Measurements from ENCODE around the gene BEND7.

BEND7 gene

DNA sequence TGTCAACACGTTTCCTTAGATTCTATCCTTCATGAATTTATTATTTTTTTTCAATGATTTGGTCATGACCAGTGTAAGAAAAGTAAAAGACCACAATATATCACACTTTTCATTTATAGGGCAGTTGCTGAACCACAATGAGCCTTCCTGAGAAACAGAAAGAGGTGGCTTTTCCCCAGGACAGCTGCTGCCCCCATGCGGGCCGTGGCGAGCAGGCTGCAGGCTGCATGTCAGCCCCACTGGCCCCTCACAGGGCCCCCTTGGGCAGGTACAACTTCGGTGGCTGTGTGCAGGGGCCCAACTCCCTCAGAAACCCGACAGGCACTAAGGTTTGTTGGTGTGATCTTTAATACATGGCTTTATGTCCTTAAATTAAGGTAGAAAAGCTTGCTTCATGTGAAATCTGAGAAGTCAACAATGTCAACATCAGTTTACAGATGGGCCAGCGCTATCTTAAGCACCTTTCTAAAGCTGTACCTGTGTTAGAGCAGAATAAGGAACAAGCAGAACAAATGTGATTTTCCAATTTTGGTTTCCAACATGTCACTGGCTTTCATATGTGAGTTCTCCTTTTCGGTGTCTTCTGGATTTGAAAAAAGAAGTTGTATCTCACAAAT is 10.6 kb downstream of the BEND7 start:
- no peak for DNase-seq

DNA sequence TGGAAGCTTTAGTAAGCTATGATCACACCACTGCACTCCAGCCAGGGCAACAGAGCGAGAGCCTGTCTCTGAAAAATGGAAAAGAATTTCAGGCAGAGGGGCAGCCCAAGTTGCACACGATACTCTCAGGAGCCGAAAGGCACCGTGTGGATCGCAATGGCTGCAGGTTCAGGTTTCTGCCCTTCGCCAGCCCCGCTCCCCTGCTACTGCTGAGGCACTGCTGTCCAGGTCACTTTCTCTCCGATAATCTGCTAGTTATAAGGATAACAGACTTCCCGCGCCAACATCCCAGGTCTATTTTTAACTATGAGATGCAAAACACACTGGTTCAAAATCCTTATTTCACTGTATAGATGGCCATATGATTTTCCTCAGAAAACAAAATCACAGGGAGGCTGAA is 11.1 kb downstream of the BEND7 start:
- no peak for DNase-seq

DNA sequence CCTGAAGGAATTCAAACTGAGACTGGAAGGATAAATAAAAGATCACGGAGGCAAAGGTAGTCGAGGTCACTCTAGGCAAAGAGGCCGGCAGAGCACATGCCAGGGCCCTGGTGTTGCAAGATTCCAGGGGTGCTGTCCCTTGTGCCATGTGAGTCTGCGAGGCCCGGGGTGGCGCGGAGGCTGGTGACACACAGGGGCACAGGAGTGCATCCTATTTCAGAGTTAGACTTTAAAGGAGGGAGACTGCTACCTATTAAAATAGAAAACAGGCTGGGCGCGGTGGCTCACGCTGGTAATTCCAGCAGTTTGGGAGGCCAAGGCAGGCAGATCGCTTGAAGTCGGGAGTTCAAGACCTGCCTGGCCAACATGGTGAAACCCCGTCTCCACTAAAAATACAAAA is 12.6 kb downstream of the BEND7 start:
- DNase-seq, result no peak

DNA sequence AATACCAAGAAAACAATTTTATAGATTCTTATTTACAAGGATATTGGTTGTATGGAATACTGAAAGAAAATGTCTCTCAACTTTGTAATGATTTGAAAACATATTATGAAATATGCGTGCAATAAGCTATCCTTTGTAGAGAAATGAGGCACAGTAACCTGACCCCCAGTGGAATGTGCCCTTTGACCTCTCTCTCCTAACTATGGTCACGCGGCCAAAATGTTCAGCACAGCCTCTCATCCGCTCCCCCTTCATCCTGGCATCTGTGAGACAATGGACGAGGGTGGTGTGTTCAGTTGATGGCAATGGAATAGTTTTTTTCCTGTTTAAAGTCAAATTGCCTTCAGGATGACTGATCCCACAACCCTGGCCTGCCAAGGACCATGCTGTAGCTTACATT is 13.3 kb downstream of the BEND7 start:
- DNase-seq, result no peak

DNA sequence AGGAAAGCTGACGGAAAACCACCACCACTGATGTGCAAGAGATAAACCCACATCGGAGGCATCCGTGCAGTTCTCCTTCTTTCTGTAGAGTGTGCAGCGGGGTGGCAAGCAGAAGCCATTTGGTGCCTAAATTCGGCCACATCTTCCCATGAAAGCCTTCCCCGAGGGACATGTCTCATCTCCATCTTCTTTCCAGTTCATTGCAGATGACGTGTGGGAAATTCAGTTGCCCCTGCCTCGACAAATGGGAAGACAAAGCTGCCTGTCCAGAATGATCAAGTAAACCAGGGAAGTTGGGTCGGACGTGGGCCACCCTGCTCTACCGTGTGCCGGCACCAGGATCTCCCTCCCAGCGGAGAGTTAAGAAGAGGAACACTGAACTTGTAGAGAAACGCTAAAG is 14.5 kb downstream of the BEND7 start:
- DNase-seq, result no peak

DNA sequence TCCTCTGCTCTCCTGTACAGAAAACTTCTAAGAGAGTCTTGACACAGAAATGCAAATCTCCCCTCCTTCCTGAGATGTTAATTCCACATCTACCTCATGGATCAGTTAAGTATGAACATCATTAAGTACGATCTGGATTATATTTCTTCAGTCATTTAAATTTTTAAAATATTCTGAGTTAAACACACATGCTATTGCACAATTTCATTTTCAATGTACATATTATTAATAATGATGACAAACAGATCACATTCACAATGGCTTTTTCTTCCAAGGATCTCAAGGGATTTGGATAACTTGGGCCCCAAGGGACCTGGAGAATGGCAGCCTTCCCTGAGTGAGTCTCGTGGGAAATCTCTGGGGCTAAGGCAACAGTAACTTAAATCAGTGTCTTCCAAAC is 16.2 kb downstream of the BEND7 start:
- no peak for DNase-seq

DNA sequence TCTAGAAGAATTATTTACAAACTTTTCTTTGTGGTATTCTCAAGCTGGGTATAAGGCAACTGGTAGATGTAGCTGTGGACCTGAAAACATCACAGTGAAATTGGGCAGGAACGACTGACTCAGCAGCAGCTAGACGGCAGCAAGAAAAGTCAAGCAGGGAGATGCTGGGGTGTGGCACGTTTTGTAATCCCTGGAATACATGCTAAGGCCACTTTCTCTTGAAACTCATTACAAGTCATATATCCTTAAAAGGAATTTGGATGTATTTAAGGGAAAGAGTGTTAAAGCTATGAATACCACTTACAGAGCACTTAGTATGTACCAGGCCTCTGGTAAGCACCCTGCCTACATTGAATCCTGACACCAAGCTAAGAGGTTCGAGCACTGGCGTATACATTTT is 17.4 kb downstream of the BEND7 start:
- no peak for DNase-seq

DNA sequence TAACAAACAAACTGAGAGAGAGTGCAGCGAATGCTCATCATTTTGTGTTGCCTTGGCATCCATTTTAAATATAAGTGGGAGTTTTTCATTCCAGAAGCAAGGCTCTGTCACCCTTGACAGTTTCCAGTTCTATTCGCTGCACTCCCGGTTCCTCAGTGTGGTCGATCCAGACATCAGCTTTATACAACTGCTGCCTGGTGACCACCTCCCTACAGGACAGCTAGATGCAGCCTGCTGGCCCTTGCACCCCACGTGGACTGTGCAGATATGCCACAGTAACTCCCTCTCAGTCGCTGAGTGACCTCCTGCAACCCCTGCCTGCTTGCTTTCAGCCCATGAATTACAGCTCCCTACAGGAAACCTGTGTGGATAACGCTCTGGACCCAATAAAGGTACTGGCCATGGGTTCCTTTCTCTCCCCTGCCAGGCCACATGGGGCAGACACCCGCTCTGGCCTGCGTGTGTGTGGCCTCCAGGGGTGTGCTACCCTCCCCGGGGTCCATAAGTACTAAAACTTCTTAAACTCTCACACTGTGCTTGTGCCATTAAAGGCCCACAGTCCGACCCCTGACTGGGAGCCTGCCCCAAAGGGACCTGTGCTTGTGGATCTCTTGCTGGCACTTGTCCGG is 23.6 kb downstream of the BEND7 start:
- DNase-seq, result no peak

DNA sequence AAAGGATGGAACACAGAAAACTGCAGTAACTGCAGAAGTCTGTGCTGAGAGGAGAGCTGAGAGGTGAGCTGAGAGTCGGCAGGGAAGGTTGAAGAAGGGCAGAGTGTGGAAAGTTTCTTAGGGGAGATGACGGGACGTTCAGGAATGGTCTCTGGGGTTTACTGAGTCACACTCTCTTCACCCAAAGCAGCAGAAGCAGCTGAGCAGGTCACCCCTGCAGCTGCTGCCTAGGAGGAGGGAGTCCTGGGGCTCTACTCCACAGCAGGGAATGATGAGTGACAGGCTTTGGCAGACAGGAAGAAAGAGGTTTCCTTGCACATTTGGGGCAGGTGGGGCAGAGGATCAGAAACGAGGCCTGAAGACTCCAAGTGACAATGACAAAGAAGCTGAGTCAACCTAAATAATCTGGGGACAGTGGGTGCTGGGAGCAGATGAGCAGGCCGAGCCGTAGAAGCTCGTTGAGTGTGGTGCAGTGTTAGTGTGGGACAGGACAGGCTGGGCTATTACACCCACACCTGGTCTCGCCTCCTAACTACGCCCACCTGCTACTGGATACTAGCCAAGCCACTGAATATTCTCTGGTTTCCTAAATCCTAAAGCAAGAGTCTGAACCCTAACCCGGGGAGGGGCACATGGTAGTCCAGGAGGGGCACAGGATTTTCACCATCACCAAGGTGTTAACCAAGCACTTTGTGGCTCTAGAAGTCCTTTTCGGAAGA is 24.9 kb downstream of the BEND7 start:
- DNase-seq, result no peak

DNA sequence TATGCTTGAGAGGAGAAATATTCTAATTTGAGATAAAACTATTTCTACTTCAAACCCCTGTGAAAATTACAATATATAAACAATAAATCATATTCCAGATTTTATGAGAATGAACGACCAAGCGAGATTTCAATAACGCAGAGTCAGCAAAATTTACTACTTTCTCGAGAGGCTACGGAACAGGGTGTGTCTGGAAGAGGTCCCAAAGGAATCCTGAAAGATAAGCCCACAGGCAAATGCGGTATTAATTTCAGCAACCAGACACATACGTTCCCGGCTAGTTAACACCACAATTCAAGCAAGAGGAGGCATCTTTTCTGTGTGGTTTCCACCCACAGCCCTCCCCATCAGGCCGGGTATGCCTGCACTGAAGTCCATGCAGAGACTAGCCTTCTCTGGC is 26.4 kb downstream of the BEND7 start:
- no peak for DNase-seq

DNA sequence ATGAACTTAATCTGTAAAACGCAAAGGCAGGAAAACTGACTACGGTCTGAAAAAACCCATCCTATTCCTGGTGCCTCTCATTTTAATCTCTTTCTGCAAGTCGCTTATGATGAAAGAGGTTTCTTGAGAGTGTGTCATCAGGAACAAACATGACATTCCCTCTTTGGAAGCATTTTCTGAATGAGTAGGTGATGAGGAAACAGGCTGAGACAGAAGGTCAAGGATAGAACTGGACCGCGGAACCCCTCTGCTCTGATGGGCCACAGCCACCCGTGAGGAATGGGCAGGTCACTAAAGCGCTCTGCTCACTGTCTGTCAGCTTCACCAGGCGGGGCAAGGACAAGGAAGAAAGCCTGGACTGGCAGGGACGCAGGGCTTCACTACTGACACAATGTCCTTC is 28.6 kb downstream of the BEND7 start:
- DNase-seq, result no peak

DNA sequence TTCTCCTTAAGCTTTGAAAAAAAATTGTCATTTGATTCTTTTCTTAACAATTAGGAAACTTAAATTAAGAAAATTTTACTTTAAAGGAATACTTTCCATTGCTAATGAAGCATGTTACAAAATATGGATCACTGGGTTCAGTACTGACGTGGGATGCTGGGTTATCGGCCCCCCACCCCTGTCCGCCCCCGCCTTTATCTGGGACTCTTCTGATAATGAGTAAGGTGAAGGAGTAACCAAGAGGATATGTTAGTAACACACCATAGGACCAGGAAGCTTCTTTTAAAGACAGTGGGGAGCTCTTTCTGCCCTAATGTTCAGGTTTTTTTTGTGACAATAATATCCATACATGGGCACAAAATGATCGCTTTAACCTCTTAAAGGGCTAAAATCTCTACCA is 29.7 kb downstream of the BEND7 start:
- DNase-seq, result no peak

DNA sequence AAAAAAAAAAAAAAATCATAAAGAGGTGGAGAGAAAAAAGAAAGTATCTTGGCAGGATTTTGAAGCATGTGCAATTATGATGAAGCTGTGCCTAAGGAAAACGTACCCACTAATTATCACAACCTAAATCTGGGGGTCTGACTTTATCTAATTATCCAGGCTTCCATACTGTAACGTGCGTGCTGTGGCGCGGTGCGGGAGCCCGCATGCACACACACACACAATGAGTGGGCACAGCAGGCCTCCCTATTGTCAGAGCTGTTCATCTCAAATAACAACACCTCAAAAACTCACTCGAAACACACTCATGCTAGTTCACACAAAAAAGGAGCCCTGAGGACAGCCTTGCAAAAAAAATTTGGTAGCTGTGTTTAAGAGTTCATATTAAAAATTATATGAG is 31.9 kb downstream of the BEND7 start:
- no peak for DNase-seq

DNA sequence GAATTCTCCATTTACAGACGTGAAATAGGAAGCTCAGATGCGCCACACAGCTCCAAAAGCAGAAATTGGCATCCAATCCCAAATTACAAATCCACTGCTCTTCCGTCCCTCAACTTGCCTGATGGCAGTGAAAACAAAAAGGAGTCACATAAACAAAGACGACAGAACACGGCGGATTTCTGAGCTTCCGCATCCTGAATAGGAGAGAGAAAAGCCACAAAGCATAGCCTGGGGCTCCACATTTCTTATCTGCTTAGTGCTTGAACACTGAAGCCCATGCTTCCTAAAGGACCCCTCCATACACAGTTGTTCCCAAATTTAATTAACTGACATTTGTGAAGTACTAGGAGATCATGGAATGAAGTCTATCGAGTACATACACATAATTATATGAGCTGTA is 32.6 kb downstream of the BEND7 start:
- DNase-seq, result no peak

DNA sequence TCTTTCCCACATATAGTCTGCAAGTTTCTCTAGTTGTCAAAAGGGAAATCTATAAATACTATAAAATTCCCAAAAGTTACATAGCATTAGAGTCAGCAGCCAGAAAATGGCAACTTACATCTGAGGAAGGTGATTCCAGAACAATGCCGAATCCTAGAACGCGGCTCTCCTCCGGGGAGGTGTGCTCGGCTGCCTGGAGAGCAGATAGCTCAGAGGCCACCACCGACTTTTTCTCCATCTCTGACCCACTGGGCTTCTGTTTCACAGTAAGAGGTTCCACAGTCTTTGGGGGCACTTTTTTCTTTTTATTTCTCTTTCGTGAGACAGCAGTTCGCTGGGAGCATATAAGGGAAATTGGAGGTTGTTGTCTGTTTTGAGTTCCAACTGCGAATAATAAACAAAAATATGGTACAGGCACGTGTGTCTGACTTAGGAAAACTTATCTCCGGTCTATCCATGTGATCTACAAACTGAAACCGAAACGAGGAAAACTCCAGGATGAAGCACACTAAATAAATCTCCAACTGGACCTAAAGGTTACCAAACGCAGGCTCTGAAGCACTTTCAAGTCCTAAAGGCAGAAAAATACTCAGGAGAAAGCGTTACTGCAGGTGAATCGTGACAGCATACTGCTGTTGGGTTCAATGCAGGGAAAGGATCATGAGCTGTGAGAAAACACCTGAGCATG is 36.2 kb downstream of the BEND7 start:
- DNase-seq, result no peak

DNA sequence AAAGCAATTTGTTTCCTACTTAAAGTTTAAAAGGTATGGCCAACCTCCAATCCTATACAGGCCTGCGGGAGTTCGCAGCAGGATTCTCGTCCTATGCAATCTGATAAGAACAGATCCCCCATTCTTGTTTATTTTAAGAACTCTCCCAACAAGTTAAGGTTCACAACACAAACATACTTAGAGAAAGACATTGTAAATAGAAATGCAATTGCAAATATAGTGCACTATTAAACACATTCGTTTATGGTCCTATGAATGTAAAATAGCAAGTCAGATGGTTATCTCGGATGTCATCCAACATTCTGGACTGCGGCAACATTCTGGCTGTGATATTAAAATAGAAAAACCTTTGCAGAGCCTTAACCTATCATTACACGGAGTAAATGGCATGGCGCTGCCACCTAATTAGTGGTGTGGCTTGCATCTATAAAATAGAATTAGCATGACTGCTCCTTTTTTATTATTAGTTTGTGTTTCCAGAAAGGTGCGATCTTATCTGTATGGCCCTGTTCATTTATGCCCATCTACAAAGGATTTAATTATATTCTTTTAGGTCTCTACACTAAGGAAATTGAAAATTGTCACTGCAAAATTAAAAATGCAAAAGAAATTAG is 37.0 kb downstream of the BEND7 start:
- no peak for DNase-seq

DNA sequence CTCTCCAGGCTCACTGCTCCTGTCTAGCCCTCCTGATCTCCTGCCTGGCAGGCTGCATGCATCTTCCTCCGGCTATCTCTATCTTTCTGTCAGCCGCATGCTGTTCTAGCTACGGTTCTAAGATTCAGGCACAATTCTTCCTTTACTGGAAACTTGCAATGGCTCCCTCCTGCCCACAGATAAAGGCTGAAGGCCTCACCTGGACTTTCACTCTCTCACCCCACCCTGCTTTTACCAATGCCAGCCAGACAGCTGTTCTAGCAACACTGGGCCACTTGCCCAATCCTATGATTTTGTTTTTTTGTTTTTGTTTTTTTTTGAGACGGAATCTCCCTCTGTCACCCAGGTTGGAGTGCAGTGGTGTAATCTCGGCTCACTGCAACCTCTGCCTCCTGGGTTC is 38.3 kb downstream of the BEND7 start:
- no peak for DNase-seq

DNA sequence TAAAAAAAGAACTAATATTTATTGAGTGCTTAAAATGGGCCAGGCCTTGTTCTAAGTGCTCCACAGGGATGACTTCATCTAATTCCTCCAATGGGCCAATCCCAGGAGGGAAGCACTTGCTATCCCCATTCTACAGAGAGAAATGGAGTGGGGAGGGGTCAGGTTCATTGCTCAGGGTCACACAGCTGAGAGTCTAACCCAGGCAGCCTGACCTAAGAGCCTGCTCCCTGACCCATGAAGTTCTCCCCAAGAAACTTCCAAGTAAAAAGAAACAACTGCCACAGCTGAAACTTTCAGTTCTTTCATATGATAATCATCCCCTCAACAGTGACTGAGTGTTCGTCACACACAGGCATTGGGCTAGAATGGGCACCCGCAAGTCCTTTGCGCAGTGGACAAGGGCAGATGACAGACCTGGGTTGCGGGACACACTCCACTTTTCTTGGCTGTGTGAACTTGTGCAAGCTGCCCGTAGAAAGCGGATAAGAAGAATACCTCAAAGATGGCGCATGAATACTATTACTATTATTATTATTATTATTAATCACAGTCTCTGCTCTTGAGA is 39.7 kb downstream of the BEND7 start:
- DNase-seq, result no peak

DNA sequence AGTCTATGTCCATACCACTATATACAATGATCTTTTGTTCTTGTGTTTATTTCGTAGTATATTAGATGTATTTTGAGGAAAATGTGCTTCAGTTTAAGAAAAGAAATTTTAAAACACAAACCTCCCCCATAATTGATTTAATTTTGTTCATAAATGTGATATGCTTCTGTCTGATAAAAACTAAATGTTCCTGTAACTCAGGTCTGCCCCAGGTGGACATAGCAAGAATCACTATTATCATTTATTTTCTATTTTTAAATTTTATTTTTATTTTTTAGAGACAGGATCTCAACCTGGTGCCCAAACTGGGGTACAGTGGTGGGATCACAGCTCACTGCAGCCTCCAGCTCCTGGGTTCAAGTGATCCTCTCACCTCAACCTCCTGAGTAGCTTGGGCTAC is 43.2 kb downstream of the BEND7 start:
- DNase-seq, result peak in 1 of 2 experiments; percentile 33

DNA sequence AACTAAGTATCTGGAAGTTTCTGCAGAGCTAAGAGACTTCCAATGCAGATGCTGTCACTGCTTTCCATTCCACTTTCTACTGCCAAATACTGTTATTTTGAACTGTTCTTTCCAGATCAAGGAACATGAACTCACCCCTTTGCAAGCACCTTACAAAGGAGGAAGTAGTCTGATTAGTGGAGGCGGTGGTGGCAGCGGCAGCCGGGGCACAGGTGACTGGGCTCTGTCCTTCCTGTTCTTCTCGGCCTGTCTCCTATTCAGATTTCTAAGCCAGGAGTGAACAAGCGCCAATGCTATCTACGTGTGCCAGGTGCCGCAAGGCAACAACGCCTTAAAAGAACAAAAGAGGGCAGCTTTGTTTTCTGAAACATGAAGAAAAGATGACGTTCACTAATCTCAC is 44.9 kb downstream of the BEND7 start:
- no peak for DNase-seq

DNA sequence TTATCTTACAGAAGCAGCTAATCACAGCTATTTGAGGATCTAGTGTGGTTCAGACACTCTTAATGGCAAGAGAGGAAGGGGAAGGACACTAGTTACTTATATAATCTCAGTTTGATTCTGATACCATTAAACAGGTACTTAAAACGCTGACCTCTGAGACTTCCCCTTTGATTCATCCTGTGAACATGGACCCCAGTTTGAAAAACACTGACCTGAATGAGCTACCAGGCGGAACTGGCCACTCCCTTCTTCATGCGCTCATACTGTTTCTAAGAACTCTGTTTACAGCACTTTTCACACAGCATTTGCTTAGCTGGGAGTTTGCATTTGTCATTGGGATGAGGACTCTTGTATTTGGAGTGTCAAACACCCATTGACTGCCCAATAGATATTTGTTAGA is 45.7 kb downstream of the BEND7 start:
- DNase-seq, result no peak

DNA sequence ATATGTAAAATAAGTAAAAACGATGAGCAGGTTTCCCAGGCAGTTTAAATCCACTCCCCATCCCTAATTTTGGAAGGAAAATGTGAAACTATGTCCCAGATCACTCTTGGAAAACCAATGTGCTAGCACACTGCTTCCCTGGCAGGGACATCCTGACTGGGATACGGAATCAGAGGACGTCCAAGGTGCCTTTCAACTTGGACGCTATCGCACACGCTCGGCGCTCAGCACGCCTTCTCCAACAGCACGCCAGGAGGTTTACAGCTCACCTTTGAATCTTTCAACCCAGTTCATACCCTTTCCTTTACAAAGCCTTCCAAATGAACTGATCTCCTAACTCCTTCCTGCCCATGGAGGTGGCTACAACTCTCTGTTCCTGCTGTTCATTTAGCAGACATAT is 47.1 kb downstream of the BEND7 start:
- DNase-seq, result no peak

DNA sequence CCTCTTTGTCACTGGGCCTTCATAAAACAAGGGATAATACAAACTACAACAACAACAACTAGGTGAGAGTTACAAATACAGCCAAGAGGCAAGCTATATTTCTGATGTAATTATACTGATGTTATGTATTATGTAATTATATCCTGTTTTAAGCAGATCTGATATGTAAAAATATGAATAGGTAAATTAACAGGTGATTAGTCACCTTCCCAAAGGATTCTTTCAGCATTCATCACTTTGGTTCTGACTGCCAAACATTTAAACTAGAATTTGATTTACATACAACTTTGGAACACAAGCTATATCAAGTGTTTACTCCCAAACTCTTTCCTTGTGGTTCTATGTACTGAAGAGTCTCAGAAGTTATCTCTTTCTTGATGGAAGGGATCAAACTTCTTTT is 53.7 kb downstream of the BEND7 start:
- DNase-seq, result no peak

Measured in Kasumi-1 (cell line).